ENCODE results near the gene OTOP2. TPM values are rescaled to one million over a fixed set of nuclear protein-coding genes. Genes with fewer than 3 reads are reported as not detected.
A peak's percentile ranks its signal among the peaks of the same experiment; 100 is the strongest.

The OTOP2 gene
- total RNA-seq, 1 donor from 2014 or later = not detected

DNA sequence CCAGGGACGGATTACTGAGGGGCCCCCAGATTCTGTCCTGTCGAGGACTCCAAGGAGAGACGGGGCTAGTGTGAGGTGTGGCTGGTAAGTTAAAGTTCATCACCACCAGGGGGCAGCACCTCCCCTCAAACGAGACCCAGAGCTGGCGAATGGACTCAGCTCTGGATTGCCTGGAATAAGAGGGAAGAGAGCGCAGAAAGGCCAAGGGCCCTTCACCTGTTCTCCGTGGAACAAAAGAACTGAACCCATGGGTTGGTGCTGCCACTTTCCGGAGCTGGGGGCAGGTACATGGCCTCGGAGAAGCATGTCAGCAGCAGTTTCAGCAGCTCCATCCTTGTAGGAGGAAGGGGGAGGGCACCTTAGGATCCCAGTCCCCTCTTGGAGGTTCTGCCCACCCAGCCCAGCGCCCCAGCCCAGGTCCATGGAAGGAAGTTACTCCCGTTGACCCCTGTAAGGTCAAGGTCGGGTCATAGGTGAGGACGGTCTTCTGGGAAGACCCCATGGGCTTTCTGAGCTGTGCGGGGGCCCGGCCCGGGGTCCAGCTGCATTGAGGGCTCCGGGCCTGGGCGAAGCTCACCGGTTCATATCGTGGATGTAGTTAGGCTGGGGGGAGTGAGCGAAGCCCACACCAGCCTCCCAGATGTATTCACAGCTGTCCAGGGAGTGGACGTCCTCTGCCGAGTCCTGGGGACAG is 37.7 kb downstream of the OTOP2 start:
- Histone ChIP-seq H3K4me2 (ENCODE audit: low read length) (no peak overlapping the region), H3K36me3 (ENCODE audit: insufficient read depth, low read length) (no peaks in the 10 kb centered on the region), H4K20me1 (ENCODE audit: insufficient read depth, low read length) (no peaks in the 10 kb centered on the region), H3K27ac (ENCODE audit: low read depth, low read length) (no peak overlapping the region), H2AFZ (ENCODE audit: low read depth, low read length) (no peak overlapping the region), H3K79me2 (ENCODE audit: insufficient read depth, low read length) (no peaks in the 10 kb centered on the region), H3K4me1 (ENCODE audit: insufficient read depth, low read length) (peaks cover 5% of the 10 kb centered on the region), H3K27me3 (ENCODE audit: insufficient read depth, low read length) (no peaks in the 10 kb centered on the region), H3K9ac (ENCODE audit: low read length) (no peak overlapping the region), H3K4me3 (ENCODE audit: insufficient read depth, low read depth, low read length) (no peak overlapping the region), H3K9me3 (ENCODE audit: insufficient read depth, low read depth, low read length) (no peaks in the 10 kb centered on the region)
- FAIRE-seq = no peak
- peaks cover 3% of the 10 kb centered on the region for H3K4me1 Mint-ChIP-seq (ENCODE audit: low read depth, unreplicated experiment)
- H3K9me3 Mint-ChIP-seq (ENCODE audit: unreplicated experiment) = no peaks in the 10 kb centered on the region
- peak overlapping the region; percentile 34 for H3K27ac Mint-ChIP-seq (ENCODE audit: unreplicated experiment)
- peaks cover 2% of the 10 kb centered on the region for H3K36me3 Mint-ChIP-seq (ENCODE audit: low read depth, unreplicated experiment)
- DNase-seq (ENCODE audit: low read depth) = peak; percentile 47
- peaks cover 20% of the 10 kb centered on the region for H3K27me3 Mint-ChIP-seq (ENCODE audit: low read depth, unreplicated experiment)
- TF ChIP-seq, protein P1, sequence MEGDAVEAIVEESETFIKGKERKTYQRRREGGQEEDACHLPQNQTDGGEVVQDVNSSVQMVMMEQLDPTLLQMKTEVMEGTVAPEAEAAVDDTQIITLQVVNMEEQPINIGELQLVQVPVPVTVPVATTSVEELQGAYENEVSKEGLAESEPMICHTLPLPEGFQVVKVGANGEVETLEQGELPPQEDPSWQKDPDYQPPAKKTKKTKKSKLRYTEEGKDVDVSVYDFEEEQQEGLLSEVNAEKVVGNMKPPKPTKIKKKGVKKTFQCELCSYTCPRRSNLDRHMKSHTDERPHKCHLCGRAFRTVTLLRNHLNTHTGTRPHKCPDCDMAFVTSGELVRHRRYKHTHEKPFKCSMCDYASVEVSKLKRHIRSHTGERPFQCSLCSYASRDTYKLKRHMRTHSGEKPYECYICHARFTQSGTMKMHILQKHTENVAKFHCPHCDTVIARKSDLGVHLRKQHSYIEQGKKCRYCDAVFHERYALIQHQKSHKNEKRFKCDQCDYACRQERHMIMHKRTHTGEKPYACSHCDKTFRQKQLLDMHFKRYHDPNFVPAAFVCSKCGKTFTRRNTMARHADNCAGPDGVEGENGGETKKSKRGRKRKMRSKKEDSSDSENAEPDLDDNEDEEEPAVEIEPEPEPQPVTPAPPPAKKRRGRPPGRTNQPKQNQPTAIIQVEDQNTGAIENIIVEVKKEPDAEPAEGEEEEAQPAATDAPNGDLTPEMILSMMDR (IDR thresholded peaks at IDR 0.05; ENCODE audit: insufficient read depth, low read depth, low read length) = peak; percentile 70
- TF ChIP-seq EZH2 (IDR thresholded peaks at IDR 0.05; ENCODE audit: insufficient read depth, low read length) = no peak
- no peak overlapping the region for H3K4me3 Mint-ChIP-seq (ENCODE audit: unreplicated experiment)

DNA sequence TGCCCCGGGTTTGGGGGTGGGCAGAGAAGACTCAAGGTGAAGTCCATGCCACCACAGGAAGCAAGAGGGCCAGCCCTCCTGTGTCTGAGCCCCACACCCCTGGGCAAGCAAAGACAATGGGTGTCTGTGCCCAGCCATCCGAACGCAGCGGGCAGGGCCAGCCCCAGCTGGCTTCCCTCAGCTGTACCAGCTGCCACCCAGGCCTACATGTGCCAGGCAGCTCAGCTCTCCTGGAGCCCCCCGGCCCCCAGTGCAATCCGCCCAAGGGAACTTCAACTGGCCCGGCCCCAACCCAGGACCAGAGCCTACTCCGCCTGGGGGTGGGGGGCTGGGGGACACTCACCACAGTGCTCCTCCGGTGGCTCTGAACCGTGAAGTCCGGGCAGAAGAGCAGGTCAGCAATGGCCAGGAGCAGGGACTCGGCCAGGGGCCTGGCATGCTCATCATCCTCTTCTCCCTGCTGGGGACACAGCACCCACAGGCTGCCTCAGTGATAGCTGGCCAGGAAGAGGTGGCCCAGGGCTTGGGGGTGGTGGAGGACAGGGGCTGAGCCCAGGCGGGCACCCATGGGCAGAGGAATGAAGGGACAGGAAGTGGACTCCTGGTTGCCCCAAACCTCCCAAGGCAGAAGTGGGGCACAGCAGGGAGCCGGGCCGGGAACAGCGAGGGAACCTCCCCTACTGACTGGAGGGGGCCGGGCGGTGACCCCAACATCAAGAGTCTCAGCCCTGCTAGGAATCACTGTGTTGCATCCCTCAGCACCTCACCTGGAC is 38.7 kb downstream of the OTOP2 start:
- Histone ChIP-seq H3K9ac (ENCODE audit: low read length) (no peak overlapping the region), H3K9me3 (ENCODE audit: insufficient read depth, low read depth, low read length) (no peaks in the 10 kb centered on the region), H4K20me1 (ENCODE audit: insufficient read depth, low read length) (no peaks in the 10 kb centered on the region), H3K27ac (ENCODE audit: low read depth, low read length) (no peak overlapping the region), H3K27me3 (ENCODE audit: insufficient read depth, low read length) (no peaks in the 10 kb centered on the region), H3K4me3 (ENCODE audit: insufficient read depth, low read depth, low read length) (no peak overlapping the region), H3K79me2 (ENCODE audit: insufficient read depth, low read length) (no peaks in the 10 kb centered on the region), H3K4me2 (ENCODE audit: low read length) (no peak overlapping the region), H2AFZ (ENCODE audit: low read depth, low read length) (no peak overlapping the region), H3K4me1 (ENCODE audit: insufficient read depth, low read length) (peaks cover 5% of the 10 kb centered on the region), H3K36me3 (ENCODE audit: insufficient read depth, low read length) (no peaks in the 10 kb centered on the region)
- no peak for TF ChIP-seq EZH2 (IDR thresholded peaks at IDR 0.05; ENCODE audit: insufficient read depth, low read length)
- TF ChIP-seq, protein P1 (IDR thresholded peaks at IDR 0.05; ENCODE audit: insufficient read depth, low read depth, low read length) = no peak
- H3K27ac Mint-ChIP-seq (ENCODE audit: unreplicated experiment) = no peak overlapping the region
- DNase-seq (ENCODE audit: low read depth) = no peak
- no peak for FAIRE-seq
- peaks cover 2% of the 10 kb centered on the region for H3K36me3 Mint-ChIP-seq (ENCODE audit: low read depth, unreplicated experiment)
- H3K9me3 Mint-ChIP-seq (ENCODE audit: unreplicated experiment) = no peaks in the 10 kb centered on the region
- peaks cover 3% of the 10 kb centered on the region for H3K4me1 Mint-ChIP-seq (ENCODE audit: low read depth, unreplicated experiment)
- peaks cover 18% of the 10 kb centered on the region for H3K27me3 Mint-ChIP-seq (ENCODE audit: low read depth, unreplicated experiment)
- no peak overlapping the region for H3K4me3 Mint-ChIP-seq (ENCODE audit: unreplicated experiment)
